Kasumi-1 (cell line): ENCODE data around the gene PLVAP.

Experiments used
- DNase-seq, 2 experiments: peaks; one replicate each; lab custom pipeline; 2025; lab: John Stamatoyannopoulos, UW

Gene PLVAP

GRCh38 chr19:17321655-17322489, 55.3 kb downstream of the PLVAP start:
- DNase-seq = no peak

GRCh38 chr19:17320435-17320834, 56.7 kb downstream of the PLVAP start:
- no peak for DNase-seq

- no peak for DNase-seq
Measured at GRCh38 chr19:17319473-17320238, 57.5 kb downstream of the PLVAP start.

GRCh38 chr19:17318966-17319365, 58.2 kb downstream of the PLVAP start:
- DNase-seq = no peak

GRCh38 chr19:17314007-17314593, 63.0 kb downstream of the PLVAP start:
- DNase-seq = no peak

- no peak for DNase-seq
Measured at GRCh38 chr19:17312189-17313113, 64.7 kb downstream of the PLVAP start.

- no peak for DNase-seq
Measured at GRCh38 chr19:17311455-17312188, 65.5 kb downstream of the PLVAP start.

- peak in 1 of 2 experiments; percentile 2 for DNase-seq
Measured at GRCh38 chr19:17309965-17310461, 67.1 kb downstream of the PLVAP start.

- DNase-seq = peak; percentile 99
Measured at GRCh38 chr19:17309198-17309964, 67.8 kb downstream of the PLVAP start, which contains the start of gene DDA1. TSS of gene DDA1 (plus strand) at chr19:17309563. CDS start at chr19:17309655, 92 bp downstream.

GRCh38 chr19:17307876-17308377, 69.2 kb downstream of the PLVAP start:
- no peak for DNase-seq

GRCh38 chr19:17306285-17306714, 70.8 kb downstream of the PLVAP start:
- DNase-seq = peak; percentile 17 to 34

- DNase-seq = peak; percentile 98
Measured at GRCh38 chr19:17305517-17306284, 71.4 kb downstream of the PLVAP start, which contains the start of gene MRPL34. TSS of gene MRPL34 (plus strand) at chr19:17305872. CDS start at chr19:17305893, 21 bp downstream.

GRCh38 chr19:17305216-17305516, 72.0 kb downstream of the PLVAP start:
- DNase-seq = no peak

- DNase-seq = no peak
Measured at GRCh38 chr19:17304386-17305215, 72.5 kb downstream of the PLVAP start.

- no peak for DNase-seq
Measured at GRCh38 chr19:17303940-17304267, 73.2 kb downstream of the PLVAP start.

- peak; percentile 90 to 91 for DNase-seq
Measured at GRCh38 chr19:17303167-17303939, 73.8 kb downstream of the PLVAP start, which contains the start of gene ABHD8. TSS of gene ABHD8 (minus strand) at chr19:17303425. CDS start at chr19:17301616, 1,809 bp downstream.
